Measurements from ENCODE around the gene ARFGAP2. TPM values are rescaled to one million over a fixed set of nuclear protein-coding genes. Genes with fewer than 3 reads are reported as not detected.

ARFGAP2 gene
- total RNA-seq: 48.4 to 55.6 TPM (median 51.1 TPM) in 3 replicates
- long read RNA-seq, transcript ARFGAP2-205 (16 exons, 2,976 nt): major isoform, 100 of 160 reads
- long read RNA-seq, partial matches to known transcripts: 13 of 160 reads
- long read RNA-seq, other reads (novel, unspliced or antisense): 43 of 160 reads

GRCh38 chr11:47176328-47177228, at the start of gene ARFGAP2:
TSS of gene ARFGAP2 (minus strand) at chr11:47176879. CDS start at chr11:47176853, 26 bp downstream.
- Mint-ChIP-seq H3K9me3 (ENCODE audit: low read depth) (no peaks in the 10 kb centered on the region), H3K36me3 (ENCODE audit: low read depth) (peaks cover 16% of the 10 kb centered on the region), H3K4me1 (ENCODE audit: low read depth) (peaks cover 26% of the 10 kb centered on the region), H3K4me3 (ENCODE audit: unreplicated experiment) (peak within 1 kb of the TSS; percentile 96), H3K27ac (ENCODE audit: unreplicated experiment) (peak within 1 kb of the TSS; percentile 100), H3K27me3 (ENCODE audit: low read depth) (no peaks in the 10 kb centered on the region)
- peak; percentile 98 for DNase-seq (ENCODE audit: low spot score)
- TF ChIP-seq CTCF (IDR thresholded peaks at IDR 0.05): no peak

DNA sequence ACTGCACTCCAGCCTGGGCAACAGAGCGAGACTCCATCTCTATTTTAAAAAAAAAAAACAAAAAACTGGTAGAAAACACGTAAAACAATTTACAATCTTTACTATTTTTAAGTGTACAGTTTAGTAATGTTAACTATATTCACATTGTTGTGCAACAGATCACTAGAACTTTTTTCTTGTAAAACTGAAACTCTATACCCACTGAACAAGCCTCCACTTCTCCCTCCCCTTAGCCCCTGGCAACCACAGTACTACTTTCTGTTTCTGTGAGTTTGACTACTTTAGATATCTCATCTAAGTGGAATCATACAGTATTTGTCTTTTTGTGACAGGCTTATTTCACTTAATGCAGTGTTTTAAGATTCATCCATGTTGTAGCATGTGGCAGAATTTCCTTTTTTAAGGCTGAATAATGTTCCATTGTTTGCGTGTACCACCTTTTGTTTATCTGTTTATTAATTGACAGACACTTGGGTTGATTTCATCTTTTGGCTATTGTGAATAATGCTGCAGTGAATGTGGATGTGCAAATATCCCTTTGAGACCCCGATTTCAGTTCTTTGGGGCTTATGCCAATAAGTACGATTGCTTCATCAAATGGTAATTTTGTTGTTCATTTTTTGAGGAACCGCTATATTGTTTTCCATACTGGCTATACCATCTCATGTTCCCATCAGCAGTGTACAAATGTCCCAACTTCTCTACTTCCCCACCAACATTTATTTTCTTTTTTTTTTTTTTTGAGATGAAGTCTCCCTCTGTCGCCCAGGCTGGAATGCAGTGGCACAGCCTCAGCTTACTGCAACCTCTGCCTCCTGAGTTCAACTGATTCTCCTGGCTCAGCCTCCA, 49.1 kb upstream of the ARFGAP2 start:
- H3K4me1 Mint-ChIP-seq (ENCODE audit: low read depth): peaks cover 32% of the 10 kb centered on the region
- no peak for DNase-seq (ENCODE audit: low spot score)
- no peaks in the 10 kb centered on the region for H3K27me3 Mint-ChIP-seq (ENCODE audit: low read depth)
- no peak for TF ChIP-seq CTCF (IDR thresholded peaks at IDR 0.05)
- H3K27ac Mint-ChIP-seq (ENCODE audit: unreplicated experiment): no peak overlapping the region
- no peak overlapping the region for H3K4me3 Mint-ChIP-seq (ENCODE audit: unreplicated experiment)
- peaks cover 18% of the 10 kb centered on the region for H3K36me3 Mint-ChIP-seq (ENCODE audit: low read depth)
- H3K9me3 Mint-ChIP-seq (ENCODE audit: low read depth): no peaks in the 10 kb centered on the region

DNA sequence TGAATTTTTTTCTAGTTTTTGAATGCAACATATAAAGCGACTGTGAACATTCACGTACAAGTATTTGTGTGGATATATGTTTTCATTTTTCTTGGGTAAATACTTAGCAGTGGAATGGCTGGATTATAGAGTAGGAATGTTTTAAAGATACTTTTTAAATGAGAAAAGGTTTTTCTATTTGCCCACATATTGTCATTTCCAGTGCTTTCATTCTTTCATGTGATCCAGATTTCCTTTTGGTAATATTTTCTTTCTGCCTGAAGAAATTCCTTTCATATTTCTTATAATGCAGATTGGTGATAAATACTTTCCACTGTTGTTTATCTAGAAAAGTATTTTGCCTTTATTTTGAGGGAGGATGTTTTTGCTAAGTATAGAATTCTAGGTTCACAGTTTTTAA, 46.0 kb upstream of the ARFGAP2 start:
- Mint-ChIP-seq H3K4me3 (ENCODE audit: unreplicated experiment) (no peak overlapping the region), H3K9me3 (ENCODE audit: low read depth) (no peaks in the 10 kb centered on the region), H3K36me3 (ENCODE audit: low read depth) (peaks cover 19% of the 10 kb centered on the region), H3K27me3 (ENCODE audit: low read depth) (no peaks in the 10 kb centered on the region), H3K4me1 (ENCODE audit: low read depth) (peaks cover 52% of the 10 kb centered on the region), H3K27ac (ENCODE audit: unreplicated experiment) (peak overlapping the region; percentile 81)
- TF ChIP-seq CTCF (IDR thresholded peaks at IDR 0.05): no peak
- no peak for DNase-seq (ENCODE audit: low spot score)

GRCh38 chr11:47220401-47220821, 43.7 kb upstream of the ARFGAP2 start:
- no peak for TF ChIP-seq CTCF (IDR thresholded peaks at IDR 0.05)
- no peaks in the 10 kb centered on the region for H3K27me3 Mint-ChIP-seq (ENCODE audit: low read depth)
- peak overlapping the region; percentile 97 for H3K27ac Mint-ChIP-seq (ENCODE audit: unreplicated experiment)
- H3K4me1 Mint-ChIP-seq (ENCODE audit: low read depth): peaks cover 71% of the 10 kb centered on the region
- DNase-seq (ENCODE audit: low spot score): no peak
- H3K9me3 Mint-ChIP-seq (ENCODE audit: low read depth): no peaks in the 10 kb centered on the region
- peaks cover 12% of the 10 kb centered on the region for H3K36me3 Mint-ChIP-seq (ENCODE audit: low read depth)
- peak overlapping the region; percentile 36 for H3K4me3 Mint-ChIP-seq (ENCODE audit: unreplicated experiment)

Data from chondrocyte (in vitro differentiated cells).